Activated B cell treated with CpG ODN at 0.5 μM for 24 hours (primary cell): Measurements from ENCODE around the gene CA10. TPM values are rescaled to one million over a fixed set of nuclear protein-coding genes. Genes with fewer than 3 reads are reported as not detected.

Source experiments
- ATAC-seq: fragments of 200-7000 bp; cut with Tn5 transposase; one replicate; pipeline ENCODE4 v1.10.0; 2021; ENCODE audit warnings: low read depth, mild to moderate bottlenecking, moderate library complexity
- CTCF ChIA-PET: fragments of 350-600 bp; sonication (Branson Sonifier 250); formaldehyde crosslinking; loops from one replicate; lab custom pipeline; 2021; ENCODE audit warnings: antibody characterized with exemption; lab: Charles Lee
- POLR2A ChIA-PET: fragments of 350-600 bp; sonication (Branson Sonifier 250); formaldehyde crosslinking; loops from one replicate; lab custom pipeline; 2021; ENCODE audit warnings: antibody characterized with exemption; lab: Charles Lee
- DNase-seq: peaks from one replicate; pipeline ENCODE4 v3.0.0; 2022
- H3K27ac Mint-ChIP-seq: one replicate; pipeline ENCODE4 v1.8.0; 2020; ENCODE audit warnings: mixed read lengths
- H3K27me3 Mint-ChIP-seq: one replicate; pipeline ENCODE4 v1.8.0; 2021; ENCODE audit warnings: mixed read lengths
- H3K36me3 Mint-ChIP-seq: one replicate; pipeline ENCODE4 v1.8.0; 2021; ENCODE audit warnings: low read depth, mixed read lengths
- H3K4me1 Mint-ChIP-seq: one replicate; pipeline ENCODE4 v1.8.0; 2021; ENCODE audit warnings: mixed read lengths
- H3K4me3 Mint-ChIP-seq: one replicate; pipeline ENCODE4 v1.8.0; 2020; ENCODE audit warnings: mild to moderate bottlenecking, mixed read lengths
- H3K9me3 Mint-ChIP-seq: one replicate; pipeline ENCODE4 v1.8.0; 2020; ENCODE audit warnings: mixed read lengths
- intact Hi-C: fragments of 100-400 bp; cut with micrococcal nuclease; formaldehyde crosslinking; loops from one replicate; pipeline ENCODE4 v1.15.1; 2024
- total RNA-seq: library from RNA; stranded (reverse); gene quantifications from 2 replicates; pipeline ENCODE4 v1.2.3, GENCODE V29; 2022
- TF ChIP-seq, protein P1 (sequence below): fragments of 200-600 bp; IDR thresholded peaks from one replicate; pipeline ENCODE4 v1.8.0; 2022; ENCODE audit warnings: antibody characterized with exemption, mild to moderate bottlenecking

Gene CA10
- total RNA-seq, 1 donor from 2014 or later: not detected

DNA sequence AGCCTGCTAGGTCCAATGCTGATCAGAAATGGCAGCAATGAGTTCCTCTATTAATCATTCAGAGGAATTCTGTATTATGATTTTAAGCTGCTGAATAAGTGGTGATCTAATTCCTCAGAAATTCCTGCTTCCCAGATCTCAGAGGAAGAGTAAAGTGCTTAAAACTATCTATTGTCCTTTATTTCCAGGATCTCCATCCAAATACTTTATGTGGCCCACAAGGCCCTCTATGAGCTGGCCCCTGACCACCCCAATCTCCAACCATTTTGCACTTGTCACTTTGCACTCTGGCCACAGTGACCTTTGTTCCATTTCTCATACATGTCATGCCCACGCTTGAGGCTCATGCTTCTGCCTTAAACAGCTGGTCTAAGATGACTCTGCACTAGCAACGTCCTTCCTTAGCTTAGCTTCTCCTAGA, 93.7 kb downstream of the CA10 start:
- Mint-ChIP-seq H3K4me1 (no peaks in the 10 kb centered on the region), H3K27ac (no peak overlapping the region), H3K36me3 (no peaks in the 10 kb centered on the region), H3K9me3 (peaks cover 7% of the 10 kb centered on the region), H3K27me3 (no peaks in the 10 kb centered on the region), H3K4me3 (no peak overlapping the region)
- intact Hi-C loops: no loop called here
- ATAC-seq (no peak), DNase-seq (no peak)
- ChIA-PET CTCF (no interaction called here), POLR2A (no interaction called here)
- TF ChIP-seq, protein P1, sequence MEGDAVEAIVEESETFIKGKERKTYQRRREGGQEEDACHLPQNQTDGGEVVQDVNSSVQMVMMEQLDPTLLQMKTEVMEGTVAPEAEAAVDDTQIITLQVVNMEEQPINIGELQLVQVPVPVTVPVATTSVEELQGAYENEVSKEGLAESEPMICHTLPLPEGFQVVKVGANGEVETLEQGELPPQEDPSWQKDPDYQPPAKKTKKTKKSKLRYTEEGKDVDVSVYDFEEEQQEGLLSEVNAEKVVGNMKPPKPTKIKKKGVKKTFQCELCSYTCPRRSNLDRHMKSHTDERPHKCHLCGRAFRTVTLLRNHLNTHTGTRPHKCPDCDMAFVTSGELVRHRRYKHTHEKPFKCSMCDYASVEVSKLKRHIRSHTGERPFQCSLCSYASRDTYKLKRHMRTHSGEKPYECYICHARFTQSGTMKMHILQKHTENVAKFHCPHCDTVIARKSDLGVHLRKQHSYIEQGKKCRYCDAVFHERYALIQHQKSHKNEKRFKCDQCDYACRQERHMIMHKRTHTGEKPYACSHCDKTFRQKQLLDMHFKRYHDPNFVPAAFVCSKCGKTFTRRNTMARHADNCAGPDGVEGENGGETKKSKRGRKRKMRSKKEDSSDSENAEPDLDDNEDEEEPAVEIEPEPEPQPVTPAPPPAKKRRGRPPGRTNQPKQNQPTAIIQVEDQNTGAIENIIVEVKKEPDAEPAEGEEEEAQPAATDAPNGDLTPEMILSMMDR: no peak

DNA sequence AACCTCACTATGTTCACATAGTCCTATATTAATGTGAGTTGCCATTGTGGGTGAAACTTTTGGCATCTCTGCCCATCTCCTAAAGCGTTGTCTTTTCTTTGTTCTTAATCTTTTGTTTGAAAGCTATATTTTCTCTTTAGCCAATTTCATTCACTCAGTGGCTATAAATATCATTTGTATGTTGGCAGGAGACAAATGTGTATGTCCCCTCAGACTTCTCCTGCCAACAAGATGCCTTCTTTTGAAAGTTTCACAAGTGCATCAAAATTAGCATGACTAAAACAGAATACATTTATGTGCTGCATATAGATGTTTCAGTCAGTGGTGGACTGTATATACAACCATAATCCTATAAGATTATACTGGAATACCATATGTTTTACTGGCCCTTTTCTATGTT, 109.0 kb downstream of the CA10 start:
- intact Hi-C loops: no loop called here
- TF ChIP-seq, protein P1: no peak
- ChIA-PET POLR2A (no interaction called here), CTCF (no interaction called here)
- Mint-ChIP-seq H3K27ac (no peak overlapping the region), H3K4me3 (no peak overlapping the region), H3K4me1 (no peaks in the 10 kb centered on the region), H3K27me3 (no peaks in the 10 kb centered on the region), H3K9me3 (peaks cover 4% of the 10 kb centered on the region), H3K36me3 (no peaks in the 10 kb centered on the region)
- no peak for DNase-seq
- no peak for ATAC-seq

DNA sequence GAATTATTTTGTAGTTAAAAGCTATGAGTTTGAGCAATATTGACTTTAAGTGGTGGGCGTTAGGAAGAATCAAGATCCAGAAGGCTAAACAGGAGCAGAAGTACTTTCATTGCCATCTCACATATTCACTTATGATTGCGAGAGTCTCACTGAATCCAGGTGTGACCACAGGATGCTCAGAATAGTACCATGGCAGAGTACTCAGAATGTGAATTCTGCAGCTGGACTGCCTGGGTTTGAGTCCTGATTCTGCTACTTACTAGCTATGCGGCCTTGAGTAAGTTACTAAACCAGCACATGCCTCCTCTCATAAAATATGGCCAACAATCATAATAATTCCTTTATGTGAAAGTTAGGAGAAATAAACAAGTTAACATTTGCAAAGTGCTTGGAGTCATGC, 109.5 kb downstream of the CA10 start:
- Mint-ChIP-seq H3K4me1 (no peaks in the 10 kb centered on the region), H3K4me3 (no peak overlapping the region)
- no peak for ATAC-seq

DNA sequence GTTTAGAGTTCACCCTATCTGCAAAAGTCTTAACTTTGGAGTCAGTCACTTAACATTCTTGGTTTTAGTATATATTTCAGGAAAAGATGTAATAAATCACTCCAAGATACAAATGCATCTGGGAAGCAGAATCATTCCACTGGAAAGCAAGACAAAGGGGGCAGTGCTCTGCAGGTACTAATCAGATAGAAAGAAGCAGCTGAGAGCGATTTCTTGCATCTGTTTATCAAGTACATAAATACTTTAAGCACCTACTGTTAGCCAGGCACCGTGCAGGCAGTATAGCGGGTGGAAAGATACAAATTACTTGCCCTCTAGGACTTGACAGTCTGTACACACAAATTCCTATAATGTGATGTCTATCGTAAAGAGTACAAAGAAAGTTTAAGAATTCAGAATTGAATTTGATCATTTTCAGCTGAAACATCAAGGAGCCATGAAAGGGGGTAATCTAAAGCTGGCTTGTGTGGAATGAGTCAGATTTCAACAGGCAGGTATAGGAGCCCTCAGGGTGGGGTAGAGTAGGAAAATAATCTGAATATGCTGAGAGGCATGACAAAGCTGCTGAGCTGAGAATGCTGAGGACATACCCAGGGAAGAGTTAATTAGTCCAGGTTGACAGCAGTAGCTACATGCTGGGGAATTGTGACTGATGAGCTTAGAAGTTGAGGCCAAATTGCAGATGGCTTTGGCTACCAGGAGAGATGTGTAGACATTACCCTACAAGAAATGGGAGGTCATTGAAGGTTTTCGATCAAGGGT, 110.2 kb downstream of the CA10 start:
- Mint-ChIP-seq H3K9me3 (peaks cover 2% of the 10 kb centered on the region), H3K4me1 (no peaks in the 10 kb centered on the region), H3K36me3 (no peaks in the 10 kb centered on the region), H3K27ac (no peak overlapping the region), H3K27me3 (no peaks in the 10 kb centered on the region), H3K4me3 (no peak overlapping the region)
- intact Hi-C loops: no loop called here
- ChIA-PET POLR2A (no interaction called here), CTCF (no interaction called here)
- ATAC-seq (no peak), DNase-seq (no peak)
- TF ChIP-seq, protein P1: no peak

More for the DNA sequence above, 109.5 kb downstream of the CA10 start:
- H3K27ac Mint-ChIP-seq: no peak overlapping the region
- CTCF ChIA-PET: no interaction called here
- H3K27me3 Mint-ChIP-seq: no peaks in the 10 kb centered on the region
- TF ChIP-seq, protein P1: no peak
- peaks cover 2% of the 10 kb centered on the region for H3K9me3 Mint-ChIP-seq
- no peak for DNase-seq
- intact Hi-C loops: no loop called here
- POLR2A ChIA-PET: no interaction called here
- H3K36me3 Mint-ChIP-seq: no peaks in the 10 kb centered on the region

DNA sequence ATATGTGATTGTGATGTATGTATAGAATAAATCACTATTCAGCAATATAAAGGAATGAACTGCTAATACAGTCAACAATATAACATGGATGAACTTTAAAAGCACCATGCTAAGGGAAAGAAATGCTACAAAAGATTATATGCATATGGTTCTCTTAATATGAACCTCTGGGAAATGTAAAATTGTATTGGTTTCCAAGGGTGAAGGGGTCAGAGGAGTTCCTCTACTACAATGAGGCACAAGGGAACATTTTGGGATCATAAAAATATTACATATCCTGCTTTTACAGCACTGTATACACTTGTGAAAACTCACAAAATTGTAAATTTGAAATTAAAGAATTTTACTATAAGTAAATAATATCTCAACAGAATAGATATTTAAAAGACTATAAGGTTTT, 111.4 kb downstream of the CA10 start:
- H3K9me3 Mint-ChIP-seq: no peaks in the 10 kb centered on the region
- no peak overlapping the region for H3K27ac Mint-ChIP-seq
- intact Hi-C loops: no loop called here
- no peak overlapping the region for H3K4me3 Mint-ChIP-seq
- DNase-seq (no peak), ATAC-seq (no peak)
- no peaks in the 10 kb centered on the region for H3K27me3 Mint-ChIP-seq
- CTCF ChIA-PET: no interaction called here
- POLR2A ChIA-PET: no interaction called here
- H3K36me3 Mint-ChIP-seq: no peaks in the 10 kb centered on the region
- no peaks in the 10 kb centered on the region for H3K4me1 Mint-ChIP-seq
- TF ChIP-seq, protein P1: no peak
